Hematopoietic multipotent progenitor cell treated with erythropoietin and hydrocortisone succinate and interleukin-3 and kit ligand, for 8 days (in vitro differentiated cells): ENCODE results near the gene TRMT44.

Experiments
- DNase-seq: peaks from one replicate; pipeline ENCODE4 v3.0.0-alpha.2; 2015

TRMT44 gene

DNA sequence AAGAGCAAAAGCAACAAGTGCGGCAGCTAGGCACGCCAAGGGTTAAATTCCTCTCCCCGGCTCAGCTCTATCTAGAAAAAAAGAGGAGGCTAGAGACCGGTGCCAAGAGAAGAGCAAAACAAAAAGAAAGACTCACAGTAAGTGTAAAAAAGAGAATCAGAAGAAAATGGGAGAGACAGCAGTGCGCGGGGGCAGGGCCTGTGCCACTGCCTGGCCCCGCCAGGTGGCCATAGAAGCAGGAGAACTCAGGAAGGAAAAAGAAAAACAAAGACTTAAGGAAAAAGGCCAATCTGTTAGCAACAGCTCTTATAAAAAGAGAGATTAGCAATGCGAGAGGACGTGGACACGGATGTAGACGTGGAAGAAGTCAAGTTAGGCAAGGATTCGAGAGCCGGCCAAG lies 3.3 kb upstream of the TRMT44 start:
- DNase-seq, result no peak

- DNase-seq, result no peak
Observed at GRCh38 chr4:8438743-8439142, 1.8 kb upstream of the TRMT44 start.

GRCh38 chr4:8439168-8439567 lies 1.4 kb upstream of the TRMT44 start:
- no peak for DNase-seq

- DNase-seq, result no peak
Observed at GRCh38 chr4:8439914-8440491, 574 bp upstream of the TRMT44 start.

DNA sequence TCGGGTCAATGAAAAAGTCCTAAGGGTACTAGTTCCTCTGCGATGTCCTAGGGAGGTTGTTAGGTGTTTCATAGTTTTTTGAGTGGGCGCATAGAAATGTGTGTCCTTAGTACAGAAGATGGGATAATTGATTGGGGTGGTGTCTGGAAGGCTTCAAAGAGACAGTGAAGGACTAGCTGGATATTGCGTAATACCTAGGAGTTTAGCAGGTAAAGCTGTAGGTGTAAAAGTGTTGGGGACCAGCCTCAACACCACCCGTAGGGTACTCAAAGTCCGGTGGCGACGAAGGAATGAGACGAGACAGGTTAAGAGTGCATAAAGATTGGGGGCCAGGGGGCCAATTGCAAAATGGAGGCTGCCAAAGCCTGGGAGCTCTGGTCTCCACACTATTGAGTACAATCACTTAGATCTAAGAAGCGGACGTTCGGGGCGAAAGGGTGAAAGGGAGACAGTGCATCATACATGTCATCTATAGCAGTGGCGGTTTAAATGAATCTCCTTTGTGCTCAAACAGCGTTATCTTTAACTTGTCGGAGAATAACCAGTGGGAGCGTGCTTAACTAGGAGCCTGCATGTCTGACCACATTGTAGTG lies 1.0 kb downstream of the TRMT44 start:
- no peak for DNase-seq

GRCh38 chr4:8442596-8443358 lies 2.2 kb downstream of the TRMT44 start:
- no peak for DNase-seq

DNA sequence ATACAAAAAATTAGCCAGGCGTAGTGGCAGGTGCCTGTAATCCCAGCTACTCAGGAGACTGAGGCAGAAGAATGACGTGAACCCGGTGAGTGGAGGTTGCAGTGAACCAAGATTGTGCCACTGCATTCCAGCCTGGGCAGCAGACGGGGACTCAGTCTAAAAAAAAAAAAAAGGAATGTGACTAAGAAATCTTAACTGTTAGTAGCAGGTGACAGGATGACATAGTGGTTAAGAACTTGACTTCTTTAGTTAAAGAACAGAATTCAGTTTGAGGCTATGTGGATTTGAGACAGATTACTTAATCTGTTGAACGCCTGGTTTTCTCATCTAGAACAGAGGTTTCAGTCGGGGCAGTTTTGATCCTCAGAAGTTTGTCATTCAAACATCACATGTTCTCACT lies 3.2 kb downstream of the TRMT44 start:
- DNase-seq, result no peak

- no peak for DNase-seq
Observed at GRCh38 chr4:8446122-8446521, 5.5 kb downstream of the TRMT44 start.

- no peak for DNase-seq
Observed at GRCh38 chr4:8451440-8452182, 11.0 kb downstream of the TRMT44 start.

GRCh38 chr4:8453957-8454356 lies 13.4 kb downstream of the TRMT44 start:
- DNase-seq, result no peak

DNA sequence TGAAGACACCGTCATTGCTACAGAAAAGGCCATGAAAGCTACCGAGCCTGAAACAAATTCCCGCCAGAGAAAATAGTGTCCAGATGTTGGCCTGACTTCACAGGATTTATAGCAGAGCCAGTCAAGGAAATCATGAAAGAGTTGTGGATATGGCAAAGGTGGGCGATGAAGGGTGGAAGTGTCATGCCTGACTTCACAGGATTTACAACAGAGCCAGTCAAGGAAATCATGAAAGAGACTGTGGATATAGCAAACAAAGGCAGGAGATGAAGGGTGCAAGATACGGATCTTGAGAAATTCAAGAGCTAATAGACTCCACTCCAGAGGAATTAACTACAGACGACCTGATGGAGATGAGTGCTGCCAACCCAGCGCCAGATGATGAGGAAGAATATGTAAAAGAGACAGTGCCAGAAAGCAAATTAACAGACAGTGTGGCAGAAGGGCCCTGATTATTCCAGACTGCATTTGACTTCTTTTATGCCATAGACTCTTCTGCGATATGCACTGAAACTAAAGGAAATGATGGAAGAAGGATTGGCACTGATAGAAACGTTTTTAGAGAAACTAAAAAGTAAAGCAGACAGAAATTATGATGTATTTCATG lies 17.2 kb downstream of the TRMT44 start:
- no peak for DNase-seq

- DNase-seq, result peak; percentile 21
Observed at GRCh38 chr4:8459867-8460445, 19.4 kb downstream of the TRMT44 start.

DNA sequence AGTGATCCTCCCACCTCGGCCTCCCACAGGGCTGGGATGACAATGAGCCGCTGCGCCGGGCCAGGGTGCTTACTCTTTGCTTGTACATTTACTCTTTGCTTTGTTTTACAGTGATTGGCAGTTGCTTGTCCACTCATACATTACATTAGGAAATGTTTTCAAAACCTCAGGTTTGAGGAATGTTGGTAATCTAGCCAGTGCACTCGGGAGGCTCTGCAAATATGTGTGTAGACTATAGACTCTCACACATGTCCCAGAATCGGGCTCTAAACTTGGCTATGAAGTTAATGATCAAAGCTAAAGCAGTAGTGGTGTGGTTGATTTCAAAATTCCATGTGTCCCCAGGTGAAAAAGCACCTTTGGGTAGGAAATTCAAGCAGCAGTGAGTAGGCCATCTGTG lies 20.5 kb downstream of the TRMT44 start:
- DNase-seq, result no peak

GRCh38 chr4:8461616-8462015 lies 21.0 kb downstream of the TRMT44 start:
- no peak for DNase-seq

DNA sequence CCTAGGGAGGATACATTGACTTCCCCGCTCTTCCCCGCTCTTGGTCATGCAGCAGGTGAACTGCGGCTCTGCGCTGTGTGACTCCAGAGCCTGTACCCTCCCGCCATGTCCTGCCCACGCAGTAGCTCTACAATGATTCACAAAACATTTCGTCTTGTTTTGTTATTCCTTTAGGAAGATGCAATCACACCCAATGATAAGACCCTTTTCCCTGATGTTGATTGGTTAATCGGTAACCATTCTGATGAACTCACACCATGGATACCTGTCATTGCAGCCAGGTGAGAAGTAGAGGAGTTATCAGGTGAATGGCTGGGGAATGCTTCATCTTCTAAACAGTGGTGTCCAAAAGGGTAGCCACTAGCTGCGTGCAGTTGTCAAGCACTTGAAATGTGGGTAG lies 23.2 kb downstream of the TRMT44 start:
- no peak for DNase-seq

DNA sequence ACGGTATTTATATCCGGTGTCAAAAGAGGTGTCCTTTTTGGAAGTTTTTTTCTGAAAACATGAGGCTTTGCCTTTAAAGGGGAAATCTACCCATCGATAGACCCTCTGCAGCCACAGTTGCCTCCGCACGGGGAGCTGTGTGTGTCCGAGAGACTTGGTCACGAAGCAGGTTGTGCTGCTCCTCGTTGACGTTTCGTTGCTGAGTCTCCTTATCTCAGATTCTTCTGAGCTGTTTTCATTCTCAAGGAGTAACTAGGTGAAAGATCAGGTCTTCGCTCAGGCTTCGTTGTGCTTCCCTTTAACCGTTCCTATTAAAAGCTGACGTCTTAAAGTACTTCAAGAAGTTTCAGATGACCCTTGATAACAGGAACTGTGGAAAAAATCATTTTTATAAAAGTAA lies 23.8 kb downstream of the TRMT44 start:
- DNase-seq, result no peak

GRCh38 chr4:8465615-8466611 lies 25.3 kb downstream of the TRMT44 start:
- no peak for DNase-seq

GRCh38 chr4:8467016-8467415 lies 26.4 kb downstream of the TRMT44 start:
- no peak for DNase-seq

GRCh38 chr4:8468746-8469535 lies 28.4 kb downstream of the TRMT44 start:
- peak; percentile 50 for DNase-seq

- no peak for DNase-seq
Observed at GRCh38 chr4:8469550-8469949, 29.0 kb downstream of the TRMT44 start.
